Astrocyte of the spinal cord (primary cell): ENCODE data around the gene TNFRSF9.

Source experiments
- DNase-seq: peaks from one replicate; pipeline ENCODE4 v3.0.0; 2011; ENCODE audit warnings: low read depth, low spot score
- H3K4me3 ChIP-seq: 2 replicates; pipeline ENCODE4 v1.5.1; 2011; ENCODE audit warnings: low read depth, mild to moderate bottlenecking, low read length, moderate library complexity
- CTCF ChIP-seq: IDR thresholded peaks from 2 replicates; pipeline ENCODE4 v1.5.1; 2012; ENCODE audit warnings: low read depth, mild to moderate bottlenecking, low read length, inconsistent platforms
- in situ Hi-C: cut with HindIII; loops from 2 replicates; pipeline ENCODE4 v1.10.0; 2017; ENCODE audit warnings: low sequenced_read_pairs

The TNFRSF9 gene

GRCh38 chr1:7948960-7949359, 8.3 kb upstream of the TNFRSF9 start:
- in situ Hi-C loops = no loop called here
- H3K4me3 ChIP-seq = no peak overlapping the region
- DNase-seq = peak; percentile 86
- no peak for TF ChIP-seq CTCF

- H3K4me3 ChIP-seq = no peak overlapping the region
- in situ Hi-C loops = no loop called here
- no peak for DNase-seq
- no peak for TF ChIP-seq CTCF
Observed at GRCh38 chr1:7943251-7943650, 2.6 kb upstream of the TNFRSF9 start.

GRCh38 chr1:7942214-7942921, 1.7 kb upstream of the TNFRSF9 start:
- peak; percentile 59 for TF ChIP-seq CTCF
- in situ Hi-C loops = no loop called here
- peak overlapping the region; percentile 14 for H3K4me3 ChIP-seq
- DNase-seq = peak; percentile 39

- TF ChIP-seq CTCF = no peak
- DNase-seq = no peak
- in situ Hi-C loops = no loop called here
- H3K4me3 ChIP-seq = no peak overlapping the region
Observed at GRCh38 chr1:7941437-7941793, 776 bp upstream of the TNFRSF9 start.

- DNase-seq = no peak
- no peak overlapping the region for H3K4me3 ChIP-seq
- in situ Hi-C loops = no loop called here
- TF ChIP-seq CTCF = no peak
Observed at GRCh38 chr1:7940034-7940433, 605 bp downstream of the TNFRSF9 start.

- in situ Hi-C loops = no loop called here
- no peak for DNase-seq
- H3K4me3 ChIP-seq = no peak overlapping the region
- TF ChIP-seq CTCF = no peak
Observed at GRCh38 chr1:7938070-7938469, 2.6 kb downstream of the TNFRSF9 start.
